Heart right ventricle (tissue), 16 donors: ENCODE data around the gene MAP4K4. TPM values are rescaled to one million over a fixed set of nuclear protein-coding genes. Genes with fewer than 3 reads are reported as not detected.

ENCODE experiments used
- ATAC-seq, 8 donors: fragments of 200-7000 bp; cut with Tn5 transposase; one replicate each; pipeline ENCODE4 v1.9.1; 2020; ENCODE audit warnings: mild to moderate bottlenecking in 8 of 8, moderate library complexity in 8 of 8, moderate number of reproducible peaks in 1 of 8
- DNase-seq, 2 donors: peaks; one replicate each; pipeline ENCODE4 v3.0.0-alpha.2; 2020
- H3K27ac ChIP-seq, 10 donors: fragments of 200-600 bp; sonication (generic) in 2 of 10; one replicate each; pipeline versions ENCODE4 v1.5.0 to v1.8.0; 2020 to 2022; ENCODE audit warnings: mild to moderate bottlenecking in 3 of 10
- H3K27me3 ChIP-seq, 7 donors: fragments of 200-600 bp; one replicate each; pipeline ENCODE4 v1.8.0; 2021 to 2022; ENCODE audit warnings: mild to moderate bottlenecking in 2 of 7
- H3K36me3 ChIP-seq, 9 donors: fragments of 200-600 bp; sonication (generic) in 1 of 9; one replicate each; pipeline versions ENCODE4 v1.5.0 to v1.8.0; 2020 to 2022; ENCODE audit warnings: mild to moderate bottlenecking in 2 of 9
- H3K4me1 ChIP-seq, 9 donors: fragments of 200-600 bp; sonication (generic) in 1 of 9; one replicate each; pipeline versions ENCODE4 v1.5.0 to v1.8.0; 2020 to 2022; ENCODE audit warnings: mild to moderate bottlenecking in 4 of 9
- H3K4me3 ChIP-seq, 10 donors: fragments of 200-600 bp; sonication (generic) in 2 of 10; one replicate each; pipeline versions ENCODE4 v1.5.0 to v1.8.0; 2020 to 2022; ENCODE audit warnings: mild to moderate bottlenecking in 7 of 10, moderate library complexity in 2 of 10
- H3K9me3 ChIP-seq, 11 donors: fragments of 200-600 bp in 10 of 11; sonication (generic) in 2 of 11; one replicate each; pipeline versions ENCODE4 v1.5.0 to v1.8.0; 2013 to 2022; ENCODE audit warnings: mild to moderate bottlenecking in 2 of 11, control low read depth in 1 of 11, moderate library complexity in 1 of 11
- CTCF ChIP-seq, 9 donors: fragments of 200-600 bp; sonication (generic) in 2 of 9; IDR thresholded peaks; one replicate each; pipeline versions ENCODE4 v1.5.0 to v1.8.0; 2021 to 2022; ENCODE audit warnings: antibody characterized with exemption in 9 of 9, mild to moderate bottlenecking in 5 of 9, moderate library complexity in 1 of 9
- WGBS, 2 donors: extraction: QIAGEN DNeasy Blood & Tissue Kit; methylation state at CpG; one replicate each; pipeline ENCODE4 v1.1.7; 2013; ENCODE audit warnings: inconsistent platforms in 1 of 2; 5-methylcytosine and 5-hydroxymethylcytosine counted together
- intact Hi-C, 10 donors: fragments of 100-400 bp; cut with DNase I; formaldehyde crosslinking; loops; one replicate each; pipeline versions ENCODE4 v1.11.1 to v1.14.2; 2022
- polyA plus RNA-seq, 2 donors: library from polyadenylated mRNA; stranded (reverse); fragments of 200-250 nt; gene quantifications; one replicate each; pipeline ENCODE4 v1.2.3, GENCODE V29; 2013
- total RNA-seq, 10 donors: library from RNA; stranded (reverse); fragmentation: NEBNext Ultra II Directional in 3 of 10; extraction: Animal tissue kit (Norgen Biotek cat#: 25700) in 3 of 10; gene quantifications; one replicate each; pipeline versions ENCODE4 v1.2.1 to v1.2.4, GENCODE V29; 2021 to 2023
- donor health status: Arrhythmogenic right ventricular cardiomyopathy.
- donor health status: ischemic (EF 13 %, LVEDD 7.1; RV severe dilation, severe dysfunction).
- donor health status: healthy with polysubstance abuse.
- donor health status: DM: no; HTN: yes; CAD: no.
- donor health status: DM: no; HTN: no; CAD: no.
- donor health status: ischemic (EF 25% LVEDD 6.9; RV normal size, moderate dysfunction).
- donor health status: ischemic (EF 25% LVEDD 5.7; RV mildly dilated, moderate dysfunction).
- donor health status: healthy.
- donor health status: DM: yes; HTN: yes; CAD: no.
- donor health status: Ischemic cardiomyopathy.
- donor health status: ischemic (EF 35%, LVEDD 5.7; RV mildly dilated, moderate dysfunction).
- donor health status: nonischemic (EF 11% LVEDD 7.7; RV severe dilation, severe dysfunction).
- donor health status: DM: yes; HTN: yes; CAD: no.
- donor health status: PGD.
- donor health status: ischemic (EF 29% LVEDD 5.4; RV normal size, mild dysfunction).
- donor health status: nonischemic (EF 23%, LVEDD 6.1; RV moderate dilation, normal function).

Gene MAP4K4
- total and polyA plus RNA-seq, 12 donors: 44.3 to 116 (median 86.1) TPM

- 65 to 68% methylated on average over 8 of the region's 8 CpGs for WGBS, 2 donors
- H3K27ac ChIP-seq: no peak overlapping the region
- no peaks in the 10 kb centered on the region for H3K27me3 ChIP-seq
- no peaks in the 10 kb centered on the region for H3K36me3 ChIP-seq
- DNase-seq (no peak), ATAC-seq (no peak)
- no peak overlapping the region for H3K4me3 ChIP-seq
- TF ChIP-seq CTCF (IDR thresholded peaks at IDR 0.05): no peak
- H3K4me1 ChIP-seq: peaks cover 17 to 100% (median 91%) of the 10 kb centered on the region in 9 donors
- intact Hi-C loops: loop anchor here in 5 of 10 donors (10.0 kb wide), 2 partner anchors 49 to 71 kb away; no protein-coding TSS in a partner anchor
- no peaks in the 10 kb centered on the region for H3K9me3 ChIP-seq
Observed at GRCh38 chr2:101775636-101776035, 78.1 kb downstream of the MAP4K4 start.

GRCh38 chr2:101776172-101777043 is 78.9 kb downstream of the MAP4K4 start:
- 41 to 51% methylated on average over 10 of the region's 10 CpGs for WGBS, 2 donors
- Histone ChIP-seq H3K4me3 (no peak overlapping the region), H3K27me3 (no peaks in the 10 kb centered on the region), H3K27ac (no peak overlapping the region), H3K36me3 (no peaks in the 10 kb centered on the region), H3K9me3 (no peaks in the 10 kb centered on the region), H3K4me1 (peaks cover 13 to 100% (median 89%) of the 10 kb centered on the region in 9 donors)
- TF ChIP-seq CTCF (IDR thresholded peaks at IDR 0.05): peak in 7 of 9 donors; percentile 21 to 51 (median 31)
- DNase-seq (no peak), ATAC-seq (peak in 4 of 8 donors; percentile 36 to 63 (median 44))
- intact Hi-C loops: loop anchor here in 5 of 10 donors (10.0 kb wide), 2 partner anchors 48 to 72 kb away; no protein-coding TSS in a partner anchor

GRCh38 chr2:101777337-101777736 is 79.8 kb downstream of the MAP4K4 start:
- Histone ChIP-seq H3K27ac (no peak overlapping the region), H3K4me3 (no peak overlapping the region), H3K4me1 (peaks cover 9 to 100% (median 90%) of the 10 kb centered on the region in 9 donors), H3K27me3 (no peaks in the 10 kb centered on the region), H3K36me3 (no peaks in the 10 kb centered on the region), H3K9me3 (no peaks in the 10 kb centered on the region)
- TF ChIP-seq CTCF (IDR thresholded peaks at IDR 0.05): no peak
- intact Hi-C loops: loop anchor here in 5 of 10 donors (10.0 kb wide), 2 partner anchors 47 to 73 kb away; no protein-coding TSS in a partner anchor
- DNase-seq (no peak), ATAC-seq (peak in 1 of 8 donors; percentile 9)
- WGBS, 2 donors: 87% methylated on average over 11 of the region's 11 CpGs

DNA sequence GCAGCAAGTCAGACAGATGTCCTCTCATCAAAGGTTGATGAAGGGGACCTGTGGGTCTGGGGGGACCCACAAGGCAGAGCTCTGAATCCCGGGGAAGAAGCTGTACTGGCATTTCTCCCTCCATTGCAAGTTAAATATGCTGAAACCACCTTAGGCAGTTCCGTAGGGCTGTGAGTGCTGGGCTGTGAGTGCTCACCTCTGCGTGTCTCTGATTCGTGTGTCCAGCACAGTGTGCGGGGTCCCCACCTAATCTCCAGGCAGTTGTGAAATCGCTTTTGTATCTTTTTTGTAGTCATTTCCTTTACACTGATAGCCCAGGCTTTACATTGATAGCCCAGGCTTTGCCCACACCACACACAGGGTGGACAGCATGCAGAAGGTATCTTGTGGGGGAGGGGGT is 80.6 kb downstream of the MAP4K4 start:
- Histone ChIP-seq H3K27me3 (no peaks in the 10 kb centered on the region), H3K4me1 (peaks cover 9 to 100% (median 84%) of the 10 kb centered on the region in 9 donors), H3K4me3 (no peak overlapping the region), H3K36me3 (no peaks in the 10 kb centered on the region), H3K27ac (no peak overlapping the region), H3K9me3 (no peaks in the 10 kb centered on the region)
- no peak for TF ChIP-seq CTCF (IDR thresholded peaks at IDR 0.05)
- WGBS, 2 donors: 80 to 85% methylated on average over 6 of the region's 6 CpGs
- no peak for ATAC-seq
- no peak for DNase-seq
- intact Hi-C loops: loop anchor here in 5 of 10 donors (10.0 kb wide), 2 partner anchors 47 to 73 kb away; no protein-coding TSS in a partner anchor
